Measurements from ENCODE around the gene ITGB8.
A peak's percentile ranks its signal among the peaks of the same experiment; 100 is the strongest.

Gene ITGB8

GRCh38 chr7:20340839-20341238, 10.1 kb downstream of the ITGB8 start:
- no peak for DNase-seq (ENCODE audit: low read depth)

- no peak for DNase-seq (ENCODE audit: low read depth)
Measured at GRCh38 chr7:20343205-20343604, 12.5 kb downstream of the ITGB8 start.

GRCh38 chr7:20343941-20344340, 13.2 kb downstream of the ITGB8 start:
- no peak for DNase-seq (ENCODE audit: low read depth)

GRCh38 chr7:20344396-20344795, 13.7 kb downstream of the ITGB8 start:
- DNase-seq (ENCODE audit: low read depth): no peak

- DNase-seq (ENCODE audit: low read depth): no peak
Measured at GRCh38 chr7:20346577-20346976, 15.9 kb downstream of the ITGB8 start.

- no peak for DNase-seq (ENCODE audit: low read depth)
Measured at GRCh38 chr7:20347680-20348079, 17.0 kb downstream of the ITGB8 start.

- DNase-seq (ENCODE audit: low read depth): no peak
Measured at GRCh38 chr7:20348125-20348807, 17.6 kb downstream of the ITGB8 start.

- DNase-seq (ENCODE audit: low read depth): no peak
Measured at GRCh38 chr7:20350518-20350951, 19.8 kb downstream of the ITGB8 start.

- no peak for DNase-seq (ENCODE audit: low read depth)
Measured at GRCh38 chr7:20350996-20351692, 20.4 kb downstream of the ITGB8 start.

GRCh38 chr7:20351901-20352300, 21.2 kb downstream of the ITGB8 start:
- peak; percentile 34 for DNase-seq (ENCODE audit: low read depth)

- DNase-seq (ENCODE audit: low read depth): peak; percentile 63
Measured at GRCh38 chr7:20352573-20353306, 22.0 kb downstream of the ITGB8 start.

- DNase-seq (ENCODE audit: low read depth): no peak
Measured at GRCh38 chr7:20354610-20355528, 24.2 kb downstream of the ITGB8 start.

GRCh38 chr7:20358106-20358505, 27.4 kb downstream of the ITGB8 start:
- no peak for DNase-seq (ENCODE audit: low read depth)

- peak; percentile 13 for DNase-seq (ENCODE audit: low read depth)
Measured at GRCh38 chr7:20358762-20359282, 28.1 kb downstream of the ITGB8 start.

GRCh38 chr7:20359341-20359963, 28.8 kb downstream of the ITGB8 start:
- DNase-seq (ENCODE audit: low read depth): no peak

GRCh38 chr7:20362574-20363253, 32.0 kb downstream of the ITGB8 start:
- DNase-seq (ENCODE audit: low read depth): no peak

GRCh38 chr7:20364571-20365196, 34.0 kb downstream of the ITGB8 start:
- DNase-seq (ENCODE audit: low read depth): no peak

GRCh38 chr7:20365486-20365885, 34.8 kb downstream of the ITGB8 start:
- DNase-seq (ENCODE audit: low read depth): peak; percentile 62

GRCh38 chr7:20374399-20374798, 43.7 kb downstream of the ITGB8 start:
- DNase-seq (ENCODE audit: low read depth): no peak

- DNase-seq (ENCODE audit: low read depth): no peak
Measured at GRCh38 chr7:20376796-20377195, 46.1 kb downstream of the ITGB8 start.
